HTERT RPE-1 (cell line): ENCODE measurements around the gene INPP5B.

Source experiments
- in situ Hi-C: fragments of 300-500 bp; cut with MboI; formaldehyde crosslinking; loops from 4 replicates; pipeline ENCODE4 v1.14.3; 2020; ENCODE audit warnings: low sequenced_read_pairs

Gene INPP5B

GRCh38 chr1:37845049-37845646, 101.7 kb downstream of the INPP5B start:
- in situ Hi-C loops: no loop called here

DNA sequence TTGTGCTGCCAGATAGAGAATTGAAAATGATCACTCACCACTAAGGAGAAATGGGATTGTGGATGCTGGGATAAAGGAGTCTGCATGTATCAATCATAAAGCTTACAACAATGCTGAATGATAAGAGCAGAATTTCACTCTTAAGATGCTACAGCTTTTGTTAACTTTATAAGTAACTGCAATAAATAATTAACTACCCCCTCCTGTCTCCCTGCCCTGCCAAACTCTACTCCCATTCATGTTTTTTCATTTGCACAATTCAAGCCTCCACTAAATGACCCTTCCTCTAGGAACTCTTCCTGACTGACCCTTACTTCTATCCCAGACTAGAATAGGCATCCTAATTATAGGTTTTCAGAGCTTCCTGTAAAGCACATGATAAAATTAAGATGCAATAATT, 102.3 kb downstream of the INPP5B start:
- in situ Hi-C loops: no loop called here

DNA sequence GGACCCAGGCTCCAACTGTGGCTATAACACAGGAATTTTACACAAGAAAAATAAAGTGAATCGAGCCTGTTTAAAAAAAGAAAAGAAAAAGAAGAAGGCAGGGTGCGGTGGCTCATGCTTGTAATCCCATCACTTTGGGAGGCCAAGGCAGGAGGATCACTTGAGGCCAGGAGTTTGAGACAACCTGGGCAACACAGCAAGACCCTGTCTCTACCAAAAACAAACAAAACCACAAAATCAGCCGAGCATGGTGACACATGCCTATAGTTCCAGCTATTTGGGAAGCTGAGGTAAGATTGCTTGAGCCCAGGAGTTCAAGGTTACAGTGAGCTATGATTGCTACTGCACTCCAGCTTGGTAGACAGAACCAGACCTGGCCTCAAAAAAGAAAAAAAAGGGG, 105.2 kb downstream of the INPP5B start:
- in situ Hi-C loops: no loop called here

- in situ Hi-C loops: no loop called here
Measured at GRCh38 chr1:37840711-37841110, 106.1 kb downstream of the INPP5B start.

DNA sequence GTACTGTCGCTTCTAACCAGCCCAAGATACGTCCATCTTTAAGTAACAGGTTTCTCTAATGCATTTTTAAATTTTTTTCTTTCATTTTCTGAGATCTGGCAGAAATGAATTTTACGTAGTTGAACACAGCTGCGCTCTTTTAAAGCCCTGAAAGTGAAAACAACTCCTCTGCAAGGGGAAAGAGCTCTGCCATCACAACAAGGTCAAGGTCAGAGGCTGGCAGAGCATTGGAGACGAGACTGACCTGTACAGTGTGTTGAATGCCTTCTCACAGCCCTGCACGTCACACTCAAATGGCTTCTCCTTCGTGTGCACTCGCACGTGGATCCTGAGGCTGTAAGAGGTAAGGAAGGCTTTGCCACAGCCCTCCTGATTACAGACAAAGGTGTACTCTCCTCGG, 107.2 kb downstream of the INPP5B start:
- in situ Hi-C loops: no loop called here

DNA sequence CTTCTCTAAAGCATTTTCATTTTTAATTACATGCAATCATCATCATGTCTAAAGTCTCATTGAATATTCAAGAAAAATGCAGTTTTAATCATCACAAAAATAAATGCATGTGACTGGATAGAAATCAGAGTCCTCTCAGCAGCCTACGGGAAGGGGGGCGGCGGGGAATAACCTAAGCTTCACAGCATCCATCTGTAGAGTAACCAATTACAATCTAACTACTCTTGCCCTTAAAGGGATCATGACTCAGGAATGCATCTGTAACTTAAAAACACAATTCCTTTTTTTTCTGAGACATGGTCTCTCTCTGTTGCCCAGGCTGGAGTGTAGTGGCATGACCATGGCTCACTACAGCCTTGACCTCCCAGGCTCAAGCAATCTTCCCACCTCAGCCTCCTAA, 110.1 kb downstream of the INPP5B start:
- in situ Hi-C loops: no loop called here

- in situ Hi-C loops: no loop called here
Measured at GRCh38 chr1:37831809-37832208, 115.0 kb downstream of the INPP5B start.

GRCh38 chr1:37831109-37831508, 115.7 kb downstream of the INPP5B start:
- in situ Hi-C loops: no loop called here

- in situ Hi-C loops: no loop called here
Measured at GRCh38 chr1:37828410-37829074, 118.3 kb downstream of the INPP5B start.

DNA sequence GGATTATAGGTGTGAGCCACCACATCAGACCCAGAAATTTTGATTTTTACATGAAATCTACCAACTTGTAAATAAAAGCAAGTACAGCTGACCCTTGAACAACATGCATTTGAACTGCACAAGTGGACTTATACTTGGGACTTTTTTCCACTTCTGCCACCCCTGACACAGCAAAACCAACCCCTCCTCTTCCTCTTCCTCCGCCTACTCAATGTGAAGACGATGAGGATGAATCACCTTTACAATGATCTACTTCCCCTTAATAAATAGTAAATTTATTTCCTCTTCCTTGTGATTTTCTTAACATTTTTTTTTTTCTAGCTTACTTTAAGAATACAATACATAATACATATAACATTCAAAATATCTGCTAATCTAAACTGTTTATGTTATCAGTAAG, 121.3 kb downstream of the INPP5B start:
- in situ Hi-C loops: no loop called here

- in situ Hi-C loops: no loop called here
Measured at GRCh38 chr1:37824001-37824400, 122.9 kb downstream of the INPP5B start.

- in situ Hi-C loops: no loop called here
Measured at GRCh38 chr1:37822906-37823815, 123.7 kb downstream of the INPP5B start.

- in situ Hi-C loops: no loop called here
Measured at GRCh38 chr1:37821481-37821880, 125.4 kb downstream of the INPP5B start.

GRCh38 chr1:37817481-37817880, 129.4 kb downstream of the INPP5B start:
- in situ Hi-C loops: no loop called here

DNA sequence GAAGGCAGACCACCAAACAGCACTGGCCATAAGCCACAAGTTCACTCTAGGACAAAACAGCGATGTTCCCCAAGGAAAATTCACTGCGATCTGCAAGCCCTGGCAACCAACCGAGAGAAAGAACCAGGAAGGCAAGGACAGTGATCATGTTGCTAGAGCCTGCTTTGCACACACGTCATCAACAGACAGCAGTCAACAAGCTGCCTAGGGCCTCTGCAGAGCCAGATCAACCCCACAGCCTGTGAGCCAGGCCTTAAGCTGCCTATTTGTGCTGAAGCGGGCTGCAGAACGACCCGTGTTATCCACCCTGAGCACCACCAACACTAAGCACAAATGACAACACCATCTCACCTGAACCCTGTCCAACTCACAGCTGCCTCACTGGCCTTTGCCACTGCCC, 132.6 kb downstream of the INPP5B start:
- in situ Hi-C loops: no loop called here

- in situ Hi-C loops: no loop called here
Measured at GRCh38 chr1:37813529-37814145, 133.2 kb downstream of the INPP5B start.

- in situ Hi-C loops: no loop called here
Measured at GRCh38 chr1:37811027-37811655, 135.7 kb downstream of the INPP5B start.
